GM18951 (cell line): ENCODE results near the gene GALK1.
"Not testable (repeated sequence)": the region's sequence is repeated elsewhere in the genome, so short reads cannot be mapped to it uniquely, and the experiment has no call there.

Experiments
- POLR2A ChIP-seq: IDR thresholded peaks from 4 replicates; pipeline ENCODE4 v1.6.1; 2011; ENCODE audit warnings: mild to moderate bottlenecking; ENCODE audit not compliant: insufficient read length, insufficient read depth; ENCODE audit errors: extremely low read depth
- in situ Hi-C: fragments of 300-500 bp; cut with MboI; formaldehyde crosslinking; loops from one replicate; pipeline ENCODE4 v1.12.0; 2022; ENCODE audit warnings: low sequenced_read_pairs, mixed read lengths, inconsistent platforms; ENCODE audit not compliant: unreplicated experiment

GALK1 gene

GRCh38 chr17:75764711-75765421 is at the start of gene GALK1:
Gene GALK1, minus strand, starts transcription at chr17:75765192. Its CDS starts 56 bp downstream, at chr17:75765136.
- in situ Hi-C loops = no loop called here
- TF ChIP-seq POLR2A = peak; percentile 64

- in situ Hi-C loops = no loop called here
- TF ChIP-seq POLR2A = no peak
Measured at GRCh38 chr17:75814021-75814395, 49.0 kb upstream of the GALK1 start.

- no peak for TF ChIP-seq POLR2A
- in situ Hi-C loops = no loop called here
Measured at GRCh38 chr17:75813081-75814020, 48.4 kb upstream of the GALK1 start.

GRCh38 chr17:75812096-75813013 is 47.4 kb upstream of the GALK1 start:
- no peak for TF ChIP-seq POLR2A
- in situ Hi-C loops = no loop called here

- TF ChIP-seq POLR2A = no peak
- in situ Hi-C loops = no loop called here
Measured at GRCh38 chr17:75811174-75811573, 46.2 kb upstream of the GALK1 start.

- in situ Hi-C loops = not testable (repeated sequence)
Measured at GRCh38 chr17:75810756-75811155, 45.8 kb upstream of the GALK1 start.

GRCh38 chr17:75810216-75810615 is 45.2 kb upstream of the GALK1 start:
- in situ Hi-C loops = no loop called here
- no peak for TF ChIP-seq POLR2A

- TF ChIP-seq POLR2A = no peak
- in situ Hi-C loops = no loop called here
Measured at GRCh38 chr17:75809631-75810111, 44.7 kb upstream of the GALK1 start.

- in situ Hi-C loops = no loop called here
- no peak for TF ChIP-seq POLR2A
Measured at GRCh38 chr17:75808905-75809621, 44.1 kb upstream of the GALK1 start.

- TF ChIP-seq POLR2A = no peak
- in situ Hi-C loops = no loop called here
Measured at GRCh38 chr17:75808549-75808904, 43.5 kb upstream of the GALK1 start.

GRCh38 chr17:75807861-75808260 is 42.9 kb upstream of the GALK1 start:
- in situ Hi-C loops = no loop called here
- TF ChIP-seq POLR2A = no peak

GRCh38 chr17:75806822-75807500 is 42.0 kb upstream of the GALK1 start:
- TF ChIP-seq POLR2A = no peak
- in situ Hi-C loops = no loop called here
